PC-3 (cell line): ENCODE measurements around the gene INTS1.

Experiments
- EZH2 ChIP-seq: fragments of 300-600 bp; sonication (generic); IDR thresholded peaks from one replicate; pipeline ENCODE4 v1.6.1; 2017; ENCODE audit warnings: antibody characterized with exemption, mild to moderate bottlenecking, low read length; ENCODE audit not compliant: unreplicated experiment
- TF ChIP-seq, protein P1 (sequence below): fragments of 300-600 bp; sonication (generic); conservative IDR thresholded peaks from 2 replicates; pipeline ENCODE4 v1.5.1; 2017; ENCODE audit warnings: antibody characterized with exemption, low read depth, mild to moderate bottlenecking, low read length

DNA sequence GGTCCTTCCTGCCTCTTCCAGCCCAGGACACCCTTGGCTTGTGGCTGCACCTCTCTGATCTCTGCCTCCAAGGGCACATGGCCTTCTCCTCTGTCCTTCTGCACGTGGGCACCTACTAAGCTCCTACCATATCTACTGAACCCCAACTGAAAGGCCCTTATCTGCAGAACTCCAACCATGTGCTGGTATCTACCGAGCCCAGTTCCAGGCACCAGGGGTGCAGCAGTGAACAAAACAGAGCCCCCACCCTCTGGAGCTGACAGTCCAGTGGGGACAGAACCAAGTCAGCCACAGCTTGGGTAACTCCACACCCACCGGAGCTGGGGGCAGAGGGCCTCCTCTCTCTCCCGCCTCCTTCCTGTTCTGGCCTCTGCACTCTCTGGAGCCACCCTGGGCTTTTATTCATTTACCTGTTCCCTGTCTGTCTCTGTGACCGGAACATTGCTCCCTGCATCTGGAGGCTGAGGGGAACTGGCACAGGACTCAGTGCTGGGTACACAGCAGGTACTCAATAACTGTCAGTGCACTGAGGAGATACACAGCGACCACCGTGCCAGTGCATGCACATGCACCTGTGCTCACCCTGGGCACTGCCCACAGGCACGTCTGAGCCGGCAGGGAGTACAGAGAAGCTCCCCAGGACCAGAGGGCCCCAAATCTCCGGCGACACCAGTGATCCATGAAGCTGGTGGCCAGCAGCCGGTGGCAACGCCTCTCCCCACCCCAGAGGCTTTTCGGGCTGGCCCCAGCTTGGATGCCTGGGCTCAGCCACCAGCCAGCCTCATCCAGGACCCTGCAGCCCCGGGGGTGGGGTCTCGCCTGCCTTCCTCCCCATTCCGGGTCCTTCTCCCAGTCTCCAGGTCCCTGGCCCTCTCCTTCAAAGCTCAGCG is 46.9 kb downstream of the INTS1 start:
- TF ChIP-seq, protein P1, sequence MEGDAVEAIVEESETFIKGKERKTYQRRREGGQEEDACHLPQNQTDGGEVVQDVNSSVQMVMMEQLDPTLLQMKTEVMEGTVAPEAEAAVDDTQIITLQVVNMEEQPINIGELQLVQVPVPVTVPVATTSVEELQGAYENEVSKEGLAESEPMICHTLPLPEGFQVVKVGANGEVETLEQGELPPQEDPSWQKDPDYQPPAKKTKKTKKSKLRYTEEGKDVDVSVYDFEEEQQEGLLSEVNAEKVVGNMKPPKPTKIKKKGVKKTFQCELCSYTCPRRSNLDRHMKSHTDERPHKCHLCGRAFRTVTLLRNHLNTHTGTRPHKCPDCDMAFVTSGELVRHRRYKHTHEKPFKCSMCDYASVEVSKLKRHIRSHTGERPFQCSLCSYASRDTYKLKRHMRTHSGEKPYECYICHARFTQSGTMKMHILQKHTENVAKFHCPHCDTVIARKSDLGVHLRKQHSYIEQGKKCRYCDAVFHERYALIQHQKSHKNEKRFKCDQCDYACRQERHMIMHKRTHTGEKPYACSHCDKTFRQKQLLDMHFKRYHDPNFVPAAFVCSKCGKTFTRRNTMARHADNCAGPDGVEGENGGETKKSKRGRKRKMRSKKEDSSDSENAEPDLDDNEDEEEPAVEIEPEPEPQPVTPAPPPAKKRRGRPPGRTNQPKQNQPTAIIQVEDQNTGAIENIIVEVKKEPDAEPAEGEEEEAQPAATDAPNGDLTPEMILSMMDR, result no peak
- no peak for TF ChIP-seq EZH2
